Measurements from ENCODE around the gene LRIT3.

Gene LRIT3

DNA sequence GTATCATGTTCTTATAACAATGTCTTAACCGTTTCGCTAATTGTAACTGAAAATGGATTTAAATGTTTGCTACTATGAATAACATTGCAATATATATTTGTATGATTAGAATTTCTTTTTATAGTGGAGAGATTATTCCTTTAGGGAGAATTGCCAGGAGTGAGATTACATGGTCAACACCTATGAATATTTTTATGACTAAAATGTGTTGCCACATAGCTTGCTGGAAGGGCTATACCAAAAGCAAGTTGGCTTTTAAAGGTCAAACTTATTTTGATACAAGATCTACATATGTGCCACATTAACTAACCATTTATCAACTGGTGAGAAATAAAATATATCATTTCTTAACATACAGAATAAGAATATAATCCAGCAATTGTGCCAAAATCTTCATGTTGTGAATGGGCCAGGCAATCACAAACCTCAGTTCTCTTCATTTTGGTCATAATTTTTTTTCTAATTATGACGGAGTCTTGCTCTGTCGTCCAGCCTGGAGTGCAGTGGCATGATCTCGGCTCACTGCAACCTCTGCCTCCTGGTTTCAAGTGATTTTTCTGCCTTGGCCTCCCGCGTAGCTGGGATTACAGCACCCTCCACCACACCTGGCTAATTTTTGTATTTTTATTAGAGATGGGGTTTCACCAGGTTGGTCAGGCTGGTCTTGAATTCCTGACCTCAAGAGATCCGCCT lies 54.8 kb downstream of the LRIT3 start:
- DNase-seq (ENCODE audit: low spot score) = no peak

DNA sequence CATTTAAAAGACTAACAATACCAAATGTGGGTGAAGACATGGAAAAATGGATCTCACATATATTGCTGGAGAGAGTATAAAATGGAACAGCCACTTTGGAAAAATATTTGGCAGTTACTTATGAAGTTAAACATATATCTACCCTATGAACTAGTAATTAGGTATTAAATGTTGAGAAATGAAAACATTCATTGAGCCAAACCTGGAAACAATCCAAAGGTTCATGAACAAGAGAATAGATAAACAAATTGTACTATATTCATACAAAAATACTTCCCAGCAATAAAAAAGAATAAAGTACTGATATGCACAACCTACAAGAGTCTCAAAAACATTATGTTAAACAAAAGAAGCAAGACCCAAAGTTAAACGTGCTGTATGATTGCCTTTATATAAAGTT lies 60.8 kb downstream of the LRIT3 start:
- DNase-seq (ENCODE audit: low spot score) = no peak

- DNase-seq (ENCODE audit: low spot score) = no peak
These were observed 62.3 kb downstream of the LRIT3 start for GRCh38 chr4:109910256-109910655.

- peak; percentile 62 for DNase-seq (ENCODE audit: low spot score)
These were observed 65.0 kb downstream of the LRIT3 start, which contains the start of gene EGF for GRCh38 chr4:109912706-109913595. EGF (plus strand) TSS chr4:109912883; CDS start chr4:109913336, 453 bp downstream.

DNA sequence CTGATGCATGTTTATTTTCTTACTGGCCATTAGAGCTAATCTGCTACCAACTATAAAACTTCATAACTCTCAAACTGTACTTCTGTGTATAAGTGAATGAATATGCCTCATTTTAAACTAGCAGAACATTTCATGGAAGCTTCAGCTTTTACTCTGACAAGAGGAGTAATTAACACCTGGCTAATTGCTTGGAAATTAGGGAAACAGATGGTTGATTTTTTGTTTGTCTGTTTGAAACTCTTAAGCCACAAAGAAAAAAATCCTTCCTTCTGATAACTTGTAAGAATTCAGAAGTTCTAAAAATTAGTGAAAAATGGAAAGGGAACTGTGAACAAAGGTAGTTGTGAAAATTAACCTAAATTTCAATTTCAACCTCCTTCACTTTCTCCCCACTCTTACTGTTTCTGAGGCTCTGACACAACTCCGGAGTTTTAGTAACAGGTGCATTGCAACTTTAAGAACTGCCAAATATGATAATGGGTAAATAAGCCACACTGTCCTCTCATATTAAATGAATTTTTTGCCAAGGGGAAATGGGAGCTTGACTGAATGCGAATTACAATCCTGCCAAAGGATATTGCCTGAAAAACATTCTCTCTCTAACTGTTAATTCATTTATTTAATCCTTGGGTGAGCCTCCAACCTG lies 65.8 kb downstream of the LRIT3 start:
- DNase-seq (ENCODE audit: low spot score) = no peak

GRCh38 chr4:109914322-109914721 lies 66.4 kb downstream of the LRIT3 start:
- no peak for DNase-seq (ENCODE audit: low spot score)

- DNase-seq (ENCODE audit: low spot score) = no peak
These were observed 67.6 kb downstream of the LRIT3 start for GRCh38 chr4:109915385-109916026.

GRCh38 chr4:109916027-109916409 lies 68.1 kb downstream of the LRIT3 start:
- no peak for DNase-seq (ENCODE audit: low spot score)

- peak; percentile 63 for DNase-seq (ENCODE audit: low spot score)
These were observed 73.5 kb downstream of the LRIT3 start for GRCh38 chr4:109921384-109921808.

Data from GM03348 (cell line).